Measurements from ENCODE around the gene AP4M1.
A peak's percentile ranks its signal among the peaks of the same experiment; 100 is the strongest.

Gene AP4M1

DNA sequence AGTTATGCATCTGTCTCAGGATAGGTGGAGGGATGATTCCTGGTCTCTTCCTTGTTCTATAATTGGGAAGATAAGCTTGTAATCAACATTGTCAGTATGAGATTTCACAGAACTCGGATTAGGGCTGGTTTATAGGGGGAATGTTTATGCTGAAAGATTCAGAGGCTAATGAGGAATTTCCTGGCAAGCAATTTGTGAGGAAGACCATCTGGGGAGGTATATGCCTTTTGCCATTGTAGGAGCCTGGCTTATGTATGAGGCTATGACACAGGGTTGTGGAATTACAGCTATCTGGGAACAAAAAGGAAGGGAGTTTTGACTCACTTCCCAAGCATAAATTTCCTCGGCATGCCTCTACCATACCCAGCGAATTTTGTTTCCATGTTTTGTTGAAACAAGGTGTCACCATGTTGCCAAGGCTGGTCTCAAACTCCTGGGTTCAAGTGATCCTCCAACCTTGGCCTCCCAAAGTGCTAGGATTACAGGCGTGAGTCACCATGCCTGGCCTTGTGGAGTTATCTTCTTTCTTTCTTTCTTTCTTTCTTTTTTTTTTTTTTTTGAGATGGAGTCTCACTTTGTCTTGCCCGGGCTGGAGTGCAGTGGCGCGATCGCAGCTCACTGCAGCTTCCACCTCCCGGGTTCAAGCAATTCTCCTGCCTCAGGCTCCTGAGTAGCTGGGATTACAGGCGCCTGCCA, 14.2 kb upstream of the AP4M1 start:
- no peak for DNase-seq (ENCODE audit: low read depth in 1 of 2, low spot score in 1 of 2)

DNA sequence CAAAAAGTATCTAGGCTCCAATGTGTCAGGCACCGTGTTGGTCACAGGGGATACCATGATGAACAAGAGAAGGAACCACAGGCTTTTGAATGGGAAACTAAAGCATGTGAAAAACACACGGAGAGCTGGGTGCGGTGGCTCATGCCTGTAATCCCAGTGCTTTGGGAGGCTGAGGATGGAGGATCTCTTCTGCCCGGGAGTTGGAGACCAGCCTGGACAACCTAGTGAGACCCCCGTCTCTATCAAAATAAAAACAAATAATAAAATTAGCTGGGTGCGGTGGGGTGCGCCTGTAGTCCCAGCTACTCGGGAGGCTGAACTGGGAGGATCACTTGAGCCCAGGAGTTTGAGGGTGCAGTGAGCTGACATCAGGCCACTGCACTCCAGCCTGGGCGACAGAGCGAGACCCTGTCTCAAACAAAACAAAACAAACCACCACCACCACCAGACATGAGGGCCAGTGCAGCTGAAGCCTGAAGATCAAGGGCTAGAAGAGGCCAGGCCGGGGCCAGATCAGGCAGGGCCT, 13.3 kb upstream of the AP4M1 start:
- DNase-seq (ENCODE audit: low read depth in 1 of 2, low spot score in 1 of 2), result no peak

DNA sequence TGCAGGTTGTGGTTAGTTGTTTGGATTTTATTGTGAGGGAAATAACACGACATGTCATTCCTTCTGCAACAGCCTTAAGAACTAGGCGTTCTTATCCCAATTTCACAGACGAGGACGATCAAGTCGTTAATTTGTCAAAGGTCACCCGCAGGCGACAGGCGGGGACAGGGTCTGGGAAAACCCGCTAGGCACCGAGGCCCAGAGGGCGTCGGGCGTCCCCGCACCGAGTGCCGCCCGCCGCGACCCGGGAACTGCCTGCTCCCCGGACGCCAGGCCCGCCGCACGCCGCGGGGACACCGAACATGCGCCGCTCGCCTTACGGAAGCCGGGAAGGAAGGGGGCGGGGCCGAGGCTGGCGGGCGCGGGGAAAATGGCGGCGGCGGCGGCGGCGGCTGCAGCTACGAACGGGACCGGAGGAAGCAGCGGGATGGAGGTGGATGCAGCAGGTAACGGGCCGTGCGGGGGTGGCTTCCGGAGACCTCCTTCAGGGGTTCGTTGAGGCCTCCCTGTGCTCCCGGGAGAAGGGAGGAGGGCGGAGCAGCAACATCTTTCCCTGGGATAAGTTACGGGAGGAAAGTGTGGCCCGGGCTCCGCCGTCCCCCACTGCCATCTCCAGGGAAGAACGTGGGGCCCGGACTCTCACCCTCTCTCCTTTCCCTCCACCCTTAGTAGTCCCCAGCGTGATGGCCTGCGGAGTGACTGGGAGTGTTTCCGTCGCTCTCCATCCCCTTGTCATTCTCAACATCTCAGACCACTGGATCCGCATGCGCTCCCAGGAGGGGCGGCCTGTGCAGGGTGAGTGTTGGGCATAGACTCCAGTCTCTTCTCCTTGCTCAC, 12.6 kb upstream of the AP4M1 start, which contains the start of gene COPS6:
COPS6 (plus strand) TSS at position 349 of the 837 bp plus-strand sequence; CDS start at position 371, 22 bp downstream.
- peak; percentile 74 to 82 for DNase-seq (ENCODE audit: low read depth in 1 of 2, low spot score in 1 of 2)

DNA sequence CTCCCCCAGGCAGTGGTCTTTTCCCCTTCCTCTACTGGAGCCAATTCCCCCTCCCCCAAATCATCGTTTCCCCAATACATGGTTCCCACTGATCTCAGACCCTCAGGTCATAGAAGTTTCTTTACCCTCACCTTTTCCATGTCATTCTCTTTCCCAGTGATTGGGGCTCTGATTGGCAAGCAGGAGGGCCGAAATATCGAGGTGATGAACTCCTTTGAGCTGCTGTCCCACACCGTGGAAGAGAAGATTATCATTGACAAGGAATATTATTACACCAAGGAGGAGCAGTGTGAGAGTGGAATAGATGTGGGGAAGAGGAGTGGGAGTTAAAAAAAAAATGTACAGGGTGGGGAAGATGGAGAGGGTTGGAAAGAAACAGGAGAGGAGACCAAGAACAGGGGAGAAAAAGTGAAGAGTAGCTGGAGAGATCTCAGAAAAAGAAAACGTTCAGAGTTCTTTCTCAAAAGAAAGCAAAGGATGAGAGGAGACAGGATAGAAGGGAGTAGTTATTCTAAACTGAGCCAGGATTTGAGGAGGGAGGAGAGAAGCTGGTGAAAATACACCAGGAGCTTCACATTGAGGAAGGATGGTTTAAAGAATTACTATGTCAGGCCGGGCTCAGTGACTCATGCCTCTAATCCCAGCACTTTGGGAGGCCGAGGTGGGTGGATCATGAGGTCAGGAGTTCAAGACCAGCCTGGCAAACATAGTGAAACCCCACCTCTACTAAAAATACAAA, 11.8 kb upstream of the AP4M1 start:
- DNase-seq (ENCODE audit: low read depth in 1 of 2, low spot score in 1 of 2), result no peak

- DNase-seq (ENCODE audit: low read depth in 1 of 2, low spot score in 1 of 2), result no peak
These were observed 10.7 kb upstream of the AP4M1 start for GRCh38 chr7:100090527-100091410.

- no peak for DNase-seq (ENCODE audit: low read depth in 1 of 2, low spot score in 1 of 2)
These were observed 9.8 kb upstream of the AP4M1 start for GRCh38 chr7:100091411-100092181.

GRCh38 chr7:100093054-100093453, 8.4 kb upstream of the AP4M1 start:
- DNase-seq (ENCODE audit: low read depth in 1 of 2, low spot score in 1 of 2), result no peak

DNA sequence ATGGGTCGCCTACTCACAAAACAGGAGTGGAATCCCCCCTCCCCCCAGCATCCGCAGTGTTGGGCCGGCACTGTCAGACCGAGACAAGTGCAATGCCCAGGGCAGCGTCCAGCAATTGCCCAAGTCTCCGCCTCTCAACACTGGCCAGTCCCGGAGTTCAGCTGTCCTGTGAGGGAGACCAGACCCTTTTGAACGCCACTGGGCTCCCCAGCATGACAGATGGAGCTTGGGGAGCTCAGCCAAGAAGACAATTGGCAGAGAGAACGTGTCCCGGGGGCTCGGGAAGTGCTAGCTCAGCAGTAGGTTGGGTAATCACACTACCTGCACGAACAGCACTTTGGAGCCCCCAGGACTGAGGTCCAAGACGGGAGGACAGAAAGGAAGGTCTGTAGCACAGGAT, 7.9 kb upstream of the AP4M1 start:
- no peak for DNase-seq (ENCODE audit: low read depth in 1 of 2, low spot score in 1 of 2)

GRCh38 chr7:100093925-100094486, 7.4 kb upstream of the AP4M1 start:
- no peak for DNase-seq (ENCODE audit: low read depth in 1 of 2, low spot score in 1 of 2)

GRCh38 chr7:100095289-100095688, 6.2 kb upstream of the AP4M1 start:
- no peak for DNase-seq (ENCODE audit: low read depth in 1 of 2, low spot score in 1 of 2)

DNA sequence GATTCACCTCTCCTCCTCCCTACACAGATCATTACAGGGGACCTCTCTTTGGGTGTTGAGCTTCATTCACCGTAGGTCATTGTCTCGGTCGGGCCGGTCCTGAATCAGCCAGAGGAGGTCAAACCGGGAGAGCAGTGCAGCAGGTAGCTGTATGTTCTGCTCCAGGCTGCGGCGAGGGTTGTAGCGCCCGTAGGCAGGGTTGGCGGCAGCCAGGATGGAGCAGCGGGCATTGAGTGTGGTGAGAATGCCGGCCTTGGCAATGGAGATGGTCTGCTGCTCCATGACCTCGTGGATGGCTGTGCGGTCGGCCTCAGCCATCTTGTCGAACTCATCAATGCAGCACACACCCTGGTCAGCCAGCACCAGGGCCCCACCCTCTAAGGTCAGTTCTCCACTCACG, 5.7 kb upstream of the AP4M1 start:
- no peak for DNase-seq (ENCODE audit: low read depth in 1 of 2, low spot score in 1 of 2)

DNA sequence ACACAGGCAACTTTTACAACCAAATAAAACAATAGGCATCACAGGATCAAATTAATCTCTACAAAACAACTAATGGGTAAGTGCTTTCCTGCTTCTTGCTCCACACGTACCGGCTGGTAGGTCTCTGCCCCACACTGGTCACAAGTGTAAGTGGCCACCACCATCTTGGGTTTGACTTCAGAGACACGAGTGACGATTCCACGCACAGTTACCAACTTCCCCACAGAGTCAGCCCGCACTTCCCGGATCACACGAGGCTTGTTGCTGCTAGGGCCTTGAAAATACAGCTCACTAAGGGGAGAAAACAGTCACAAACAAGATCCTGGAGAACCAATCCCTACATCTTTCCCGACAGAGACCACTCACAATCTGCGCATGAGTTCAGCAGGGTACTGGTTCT, 2.5 kb upstream of the AP4M1 start:
- DNase-seq (ENCODE audit: low read depth in 1 of 2, low spot score in 1 of 2), result no peak

GRCh38 chr7:100099452-100099851, 2.0 kb upstream of the AP4M1 start:
- DNase-seq (ENCODE audit: low read depth in 1 of 2, low spot score in 1 of 2), result no peak

DNA sequence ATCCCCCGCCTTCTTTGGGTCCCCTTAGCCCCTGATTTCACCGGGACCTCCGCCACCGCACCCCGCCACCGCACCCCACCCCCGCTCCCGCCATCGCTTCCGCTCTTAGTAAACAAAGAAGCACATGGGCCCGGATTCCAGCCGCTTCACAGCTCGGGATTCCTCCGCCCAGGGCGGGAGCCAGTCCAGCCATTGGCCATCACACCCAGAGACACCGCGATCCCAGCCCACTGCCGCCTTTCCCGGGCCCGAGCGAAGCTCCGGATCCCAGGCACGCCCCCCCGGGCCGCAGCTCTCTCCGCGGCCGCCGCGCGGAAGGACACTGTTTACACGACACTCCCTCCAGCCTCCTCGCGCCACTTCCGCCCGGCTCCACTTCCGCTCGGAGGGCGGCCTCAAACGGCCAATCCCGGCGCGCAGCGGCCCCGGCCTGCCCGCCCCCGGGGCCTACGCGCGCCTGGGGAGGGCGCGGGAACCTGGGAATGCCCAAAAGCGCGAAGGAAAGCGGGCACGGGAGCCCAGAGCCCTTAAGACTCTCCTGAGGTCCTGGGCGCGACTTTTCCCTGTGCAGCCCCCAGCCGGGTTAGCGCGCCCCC, 925 bp upstream of the AP4M1 start:
- DNase-seq (ENCODE audit: low read depth in 1 of 2, low spot score in 1 of 2), result peak; percentile 64 to 80

- DNase-seq (ENCODE audit: low read depth in 1 of 2, low spot score in 1 of 2), result no peak
These were observed 1.8 kb downstream of the AP4M1 start for GRCh38 chr7:100102950-100103840.

DNA sequence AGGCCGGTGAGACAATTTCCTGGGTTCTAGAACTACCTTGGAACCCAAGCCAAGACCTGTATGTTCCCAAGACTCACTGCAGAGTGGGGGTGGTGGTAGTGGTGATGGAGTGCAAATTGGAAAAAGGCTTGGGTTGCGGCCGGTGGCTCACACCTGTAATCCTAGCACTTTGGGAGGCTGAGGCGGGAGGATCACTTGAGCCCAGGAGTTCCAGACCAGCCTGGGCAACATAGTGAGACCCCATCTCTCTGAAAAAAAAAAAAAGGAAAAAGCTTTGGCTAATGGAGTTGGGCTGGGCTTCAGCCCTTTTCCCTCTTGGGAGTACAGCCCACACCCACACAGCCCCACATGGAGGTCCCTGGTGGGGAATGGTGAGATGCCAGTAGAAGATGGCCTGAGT, 4.1 kb downstream of the AP4M1 start:
- no peak for DNase-seq (ENCODE audit: low read depth in 1 of 2, low spot score in 1 of 2)

GRCh38 chr7:100106633-100107032, 5.2 kb downstream of the AP4M1 start:
- DNase-seq (ENCODE audit: low read depth in 1 of 2, low spot score in 1 of 2), result no peak

- no peak for DNase-seq (ENCODE audit: low read depth in 1 of 2, low spot score in 1 of 2)
These were observed 5.8 kb downstream of the AP4M1 start for GRCh38 chr7:100107125-100107737.
